NCI-H1694 treated with DMSO at 0.1 percent for 48 hours (cell line): ENCODE measurements around the gene CDCA3.

ENCODE experiments used
- DNase-seq: peaks from one replicate; lab custom pipeline; 2025; lab: John Stamatoyannopoulos, UW

Gene CDCA3

GRCh38 chr12:6820166-6820565, 30.9 kb downstream of the CDCA3 start:
- no peak for DNase-seq

- DNase-seq: no peak
Measured at GRCh38 chr12:6819106-6820030, 31.7 kb downstream of the CDCA3 start.

DNA sequence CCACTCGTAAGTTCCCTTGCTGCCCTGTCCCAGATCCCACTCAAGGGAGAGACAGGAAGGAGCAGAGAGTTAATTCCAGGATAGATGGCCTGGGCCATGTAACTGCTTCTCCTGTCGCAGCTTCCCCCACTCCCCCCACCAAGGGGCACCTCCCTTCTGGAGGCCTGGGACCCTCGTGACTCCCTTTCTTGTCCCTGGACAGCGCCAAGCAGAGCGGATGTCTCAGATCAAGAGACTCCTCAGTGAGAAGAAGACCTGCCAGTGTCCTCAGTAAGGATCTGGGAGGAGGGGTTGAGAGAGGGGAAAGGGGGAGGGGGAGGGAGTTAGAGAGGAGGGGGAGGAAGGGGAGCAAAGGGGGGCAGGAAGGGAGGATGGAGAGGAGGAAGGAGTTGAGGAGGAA, 32.4 kb downstream of the CDCA3 start:
- no peak for DNase-seq

DNA sequence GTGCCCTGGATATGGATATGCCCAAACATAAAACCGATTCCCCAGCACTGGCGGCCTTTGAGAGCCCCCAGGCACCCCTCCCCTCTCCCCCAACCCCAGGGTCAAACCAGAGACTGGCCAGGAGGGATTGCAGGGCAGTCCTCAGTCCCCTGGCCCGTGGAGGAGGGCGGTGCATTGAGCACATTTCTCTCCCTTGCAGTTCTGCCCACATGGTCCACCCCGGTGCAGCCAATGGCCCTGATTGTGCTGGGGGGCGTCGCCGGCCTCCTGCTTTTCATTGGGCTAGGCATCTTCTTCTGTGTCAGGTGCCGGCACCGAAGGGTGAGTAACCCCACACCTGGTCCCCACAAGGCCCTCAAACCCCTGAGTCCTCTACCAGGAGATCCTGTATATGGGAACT, 32.9 kb downstream of the CDCA3 start:
- DNase-seq: no peak

- no peak for DNase-seq
Measured at GRCh38 chr12:6817662-6818157, 33.4 kb downstream of the CDCA3 start.

DNA sequence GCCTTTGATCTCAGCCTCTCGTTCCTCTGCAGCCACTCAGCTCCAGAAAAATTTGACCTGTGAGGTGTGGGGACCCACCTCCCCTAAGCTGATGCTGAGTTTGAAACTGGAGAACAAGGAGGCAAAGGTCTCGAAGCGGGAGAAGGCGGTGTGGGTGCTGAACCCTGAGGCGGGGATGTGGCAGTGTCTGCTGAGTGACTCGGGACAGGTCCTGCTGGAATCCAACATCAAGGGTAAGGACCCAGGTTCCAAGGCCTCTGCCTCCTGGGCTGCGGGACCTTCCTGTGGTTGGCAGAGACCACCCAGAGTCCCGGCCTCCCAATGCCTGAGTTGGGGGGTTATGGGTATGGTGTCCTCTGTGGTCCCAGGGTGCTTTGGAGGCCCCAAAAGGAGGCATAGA, 34.0 kb downstream of the CDCA3 start:
- no peak for DNase-seq

GRCh38 chr12:6816598-6816997, 34.5 kb downstream of the CDCA3 start:
- DNase-seq: no peak

- DNase-seq: no peak
Measured at GRCh38 chr12:6813363-6813762, 37.7 kb downstream of the CDCA3 start.

GRCh38 chr12:6810758-6811157, 40.3 kb downstream of the CDCA3 start:
- DNase-seq: no peak

- DNase-seq: no peak
Measured at GRCh38 chr12:6809056-6809455, 42.0 kb downstream of the CDCA3 start.

GRCh38 chr12:6807170-6807569, 43.9 kb downstream of the CDCA3 start:
- no peak for DNase-seq

DNA sequence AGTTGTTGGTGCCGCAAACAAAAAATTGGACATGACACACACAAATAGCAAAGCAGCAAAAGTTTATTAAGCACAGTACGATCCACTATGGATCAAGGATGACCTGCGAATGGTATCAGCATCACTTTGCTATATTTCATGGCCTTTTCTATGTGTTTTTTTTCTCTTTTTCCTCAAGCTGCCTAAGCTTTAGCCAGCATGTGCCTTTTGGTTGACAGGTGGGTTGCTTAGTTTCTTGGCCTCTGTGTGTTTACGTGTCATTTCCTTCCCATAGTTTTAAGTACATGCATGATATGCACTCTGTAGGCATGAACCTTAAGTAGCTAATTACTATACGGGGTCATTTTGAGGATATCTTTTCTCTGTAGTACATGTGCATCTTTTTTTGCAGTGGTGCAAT, 51.9 kb downstream of the CDCA3 start:
- DNase-seq: no peak
